GM21390 (cell line): ENCODE data around the gene KLK3.

ENCODE experiments used
- ATAC-seq: cut with Tn5 transposase; IDR thresholded peaks from one replicate; pipeline ENCODE4 v1.9.1; 2021; ENCODE audit not compliant: unreplicated experiment

KLK3 gene

GRCh38 chr19:50830266-50831025 lies 24.3 kb upstream of the KLK3 start:
- ATAC-seq = no peak

GRCh38 chr19:50831026-50831396 lies 23.7 kb upstream of the KLK3 start:
- ATAC-seq = no peak

GRCh38 chr19:50832666-50833065 lies 22.0 kb upstream of the KLK3 start:
- no peak for ATAC-seq

GRCh38 chr19:50833117-50833801 lies 21.5 kb upstream of the KLK3 start, which contains the start of gene KLK15:
KLK15 (minus strand) TSS chr19:50833574; CDS start chr19:50831492, 2,082 bp downstream.
- ATAC-seq = no peak

GRCh38 chr19:50833802-50834167 lies 20.9 kb upstream of the KLK3 start:
- ATAC-seq = no peak

GRCh38 chr19:50835103-50835784 lies 19.5 kb upstream of the KLK3 start:
- ATAC-seq = no peak

- peak; percentile 84 for ATAC-seq
Measured at GRCh38 chr19:50835785-50836542, 18.8 kb upstream of the KLK3 start.

GRCh38 chr19:50836543-50837195 lies 18.0 kb upstream of the KLK3 start:
- ATAC-seq = no peak

- no peak for ATAC-seq
Measured at GRCh38 chr19:50837300-50837699, 17.4 kb upstream of the KLK3 start.

- no peak for ATAC-seq
Measured at GRCh38 chr19:50838239-50838638, 16.5 kb upstream of the KLK3 start.

- no peak for ATAC-seq
Measured at GRCh38 chr19:50839712-50840655, 14.7 kb upstream of the KLK3 start.

- no peak for ATAC-seq
Measured at GRCh38 chr19:50842130-50842529, 12.6 kb upstream of the KLK3 start.

GRCh38 chr19:50843205-50843604 lies 11.5 kb upstream of the KLK3 start:
- no peak for ATAC-seq

GRCh38 chr19:50843701-50844221 lies 11.0 kb upstream of the KLK3 start:
- no peak for ATAC-seq

- ATAC-seq = no peak
Measured at GRCh38 chr19:50844296-50844935, 10.3 kb upstream of the KLK3 start.

- no peak for ATAC-seq
Measured at GRCh38 chr19:50850738-50851137, 4.0 kb upstream of the KLK3 start.

GRCh38 chr19:50851620-50852019 lies 3.1 kb upstream of the KLK3 start:
- ATAC-seq = no peak

GRCh38 chr19:50857366-50857765 lies 2.7 kb downstream of the KLK3 start:
- ATAC-seq = no peak

- no peak for ATAC-seq
Measured at GRCh38 chr19:50858886-50859285, 4.2 kb downstream of the KLK3 start.
